OCI-M1 (cell line): ENCODE results near the gene DIPK2A.
A peak's percentile ranks its signal among the peaks of the same experiment; 100 is the strongest.

Source experiments
- DNase-seq: peaks from one replicate; lab custom pipeline; 2025; lab: John Stamatoyannopoulos, UW

DIPK2A gene

DNA sequence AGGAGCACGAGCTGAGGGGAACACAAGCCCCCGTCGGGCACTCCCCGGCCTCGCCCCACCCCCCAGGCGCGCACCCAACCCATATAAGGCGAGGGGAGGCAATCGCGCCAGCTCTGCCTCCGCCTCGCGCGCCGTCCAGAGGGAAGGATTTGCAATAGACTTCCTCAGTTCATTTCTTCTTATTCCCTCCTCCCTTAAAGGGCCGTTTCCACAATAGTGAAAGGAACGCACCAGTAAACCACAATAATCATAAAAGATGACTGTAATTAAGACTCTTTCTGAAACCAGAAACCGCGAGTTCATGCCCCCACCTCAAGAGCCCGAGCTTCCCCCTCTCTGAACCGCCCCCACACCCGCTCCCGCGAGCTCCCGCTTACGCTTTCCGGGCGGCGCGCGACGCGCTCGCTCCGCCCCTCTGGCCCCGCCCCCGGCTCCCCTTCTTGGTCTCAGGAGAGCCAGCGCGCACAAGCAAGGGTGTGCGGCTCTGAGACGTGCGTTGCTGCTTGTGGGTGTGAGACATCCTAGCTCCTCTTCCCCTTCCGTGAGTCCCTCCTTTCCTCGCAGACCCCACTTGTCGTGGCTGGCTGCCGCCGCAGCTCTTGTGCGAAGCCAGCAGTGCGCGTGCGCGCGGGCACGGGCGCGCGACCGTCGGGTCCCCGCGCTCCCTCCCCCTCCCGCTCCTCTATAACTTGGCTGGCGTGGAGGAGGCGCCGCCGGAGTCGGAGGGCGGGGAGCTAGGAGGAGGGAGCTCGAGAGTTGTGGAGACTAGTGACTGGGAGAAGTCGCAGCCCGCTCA is at the start of gene DIPK2A:
Gene DIPK2A (plus strand): TSS at position 465 of the 796 bp plus-strand sequence. CDS start 510 bp downstream, outside the sequence.
- DNase-seq: peak; percentile 99

GRCh38 chr3:143924522-143925285 is 46.9 kb upstream of the DIPK2A start:
- no peak for DNase-seq

DNA sequence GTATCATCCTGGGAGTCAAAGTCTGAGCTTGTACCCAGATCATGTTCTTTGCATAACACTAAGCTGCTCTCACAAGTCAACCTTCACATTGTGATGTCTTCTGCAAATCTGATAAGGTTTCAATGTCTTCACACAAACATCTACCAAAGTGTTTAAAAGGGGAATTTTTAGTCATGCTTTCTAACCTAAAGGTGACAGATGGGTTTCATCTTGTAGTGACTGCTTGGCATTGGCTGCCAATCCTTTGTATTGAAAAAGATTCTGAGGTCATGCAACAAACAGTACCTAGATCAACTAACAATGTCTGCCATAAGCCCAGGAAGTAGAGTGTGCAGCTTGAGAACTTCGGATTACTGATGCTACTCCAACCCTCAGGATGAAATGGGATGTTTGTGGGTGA is 43.6 kb upstream of the DIPK2A start:
- DNase-seq: no peak

- DNase-seq: no peak
These were observed 42.9 kb upstream of the DIPK2A start for GRCh38 chr3:143928541-143929255.

DNA sequence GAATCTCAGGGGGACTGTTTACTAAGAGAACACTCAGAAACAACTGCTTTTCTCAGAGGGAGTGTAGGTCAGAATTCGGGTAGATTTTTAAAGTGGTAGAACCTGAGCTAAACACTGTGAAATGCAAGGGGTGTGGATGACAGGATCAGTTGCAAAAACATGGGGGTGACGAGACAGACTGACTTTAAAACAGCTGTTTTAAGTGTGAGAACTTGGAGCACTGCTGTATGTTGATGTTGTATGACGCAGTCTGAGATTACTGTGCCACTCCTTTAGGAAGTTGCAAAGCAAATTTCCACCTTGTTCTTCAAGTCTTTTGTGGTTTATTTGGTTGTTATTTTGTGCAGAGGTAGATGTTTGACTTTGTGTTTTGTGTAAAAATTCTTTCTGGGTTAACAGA is 36.8 kb upstream of the DIPK2A start:
- DNase-seq: no peak

- peak; percentile 30 for DNase-seq
These were observed 35.9 kb upstream of the DIPK2A start for GRCh38 chr3:143935678-143936077.

GRCh38 chr3:143950810-143951209 is 20.8 kb upstream of the DIPK2A start:
- no peak for DNase-seq

DNA sequence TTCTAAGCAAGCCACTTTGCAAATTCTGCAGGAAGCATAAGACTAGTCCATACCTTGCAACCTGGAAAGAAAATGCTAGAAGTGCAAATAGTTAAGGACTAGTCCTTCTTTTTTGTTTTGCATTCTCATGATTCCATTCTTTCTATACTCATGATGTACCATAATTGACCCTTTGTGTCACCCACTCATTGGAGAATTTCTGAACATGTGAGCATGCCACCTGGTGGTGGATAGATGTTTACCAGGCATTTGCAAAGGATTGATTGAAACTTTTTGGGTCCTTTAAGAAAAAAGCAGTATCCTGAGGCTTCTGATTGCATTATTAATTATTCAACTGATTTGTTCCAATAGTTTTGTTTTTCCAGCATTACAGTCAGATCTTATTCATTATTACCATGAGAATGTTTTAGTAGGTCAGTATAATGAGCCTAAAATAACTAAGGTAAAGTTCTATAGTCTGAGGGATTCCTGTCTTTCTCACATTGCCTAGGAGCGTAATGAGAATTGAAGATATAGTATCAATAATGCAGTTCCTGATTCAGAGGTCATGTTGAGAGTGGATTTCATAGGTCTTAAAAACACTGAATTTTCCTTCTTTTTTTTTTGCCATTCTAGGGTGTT is 20.2 kb upstream of the DIPK2A start:
- peak; percentile 66 for DNase-seq

GRCh38 chr3:143952569-143953072 is 19.0 kb upstream of the DIPK2A start:
- no peak for DNase-seq

DNA sequence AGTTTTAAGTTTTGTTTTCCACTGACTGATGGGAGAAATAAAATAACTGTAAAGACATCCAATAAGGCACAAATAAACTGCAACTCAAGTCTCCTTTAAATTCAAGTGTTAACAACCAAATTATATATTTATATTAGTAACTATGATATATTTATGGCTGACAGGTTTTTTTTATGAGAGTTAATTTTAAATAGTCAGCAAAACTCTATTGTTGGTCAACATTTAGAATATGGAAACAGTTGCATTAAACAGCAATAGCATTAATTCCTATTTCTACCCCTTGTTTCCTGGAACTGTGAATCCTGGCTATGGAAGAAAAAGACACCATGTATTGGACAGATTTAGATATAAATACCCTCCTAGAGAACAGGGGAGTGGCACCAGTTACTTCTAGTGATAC is 16.5 kb upstream of the DIPK2A start:
- DNase-seq: no peak

GRCh38 chr3:143956838-143957237 is 14.8 kb upstream of the DIPK2A start:
- DNase-seq: no peak

DNA sequence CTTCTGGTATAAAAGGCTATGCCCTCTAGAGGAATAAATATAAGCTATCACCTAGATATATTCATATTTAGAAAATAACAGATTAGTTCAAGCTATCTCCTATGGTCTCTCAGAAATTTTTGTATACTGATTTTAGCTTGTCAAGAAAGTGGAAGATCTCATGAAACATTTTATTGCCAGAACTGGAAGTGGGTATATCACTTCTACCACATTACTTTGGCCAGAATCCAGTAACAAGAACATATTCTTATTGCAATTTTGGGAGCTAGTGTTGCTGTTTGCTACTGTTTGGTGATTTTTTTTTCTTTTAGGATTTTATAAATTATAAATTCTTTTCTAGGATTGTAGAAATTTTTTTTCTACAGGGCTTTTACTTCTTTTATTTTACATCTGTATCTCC is 14.2 kb upstream of the DIPK2A start:
- no peak for DNase-seq

GRCh38 chr3:143958966-143959365 is 12.7 kb upstream of the DIPK2A start:
- DNase-seq: no peak

DNA sequence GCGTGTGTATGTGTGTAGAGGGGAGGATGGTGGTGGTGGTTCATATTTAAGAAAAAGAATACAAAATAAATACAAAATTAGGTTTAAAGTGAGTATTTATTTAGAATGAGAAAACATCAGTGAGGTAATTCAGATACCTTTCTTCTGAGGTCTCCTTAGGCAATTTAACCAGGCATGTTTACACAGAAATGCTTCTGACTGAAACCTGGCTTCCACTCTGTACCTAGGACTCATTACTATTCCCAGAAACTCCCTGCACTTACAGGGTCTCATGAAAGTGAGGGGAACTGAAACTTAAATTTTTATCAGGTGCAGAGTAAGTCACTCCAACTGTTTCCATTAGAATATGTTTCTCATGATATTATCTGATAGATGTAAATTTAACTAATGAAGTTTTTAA is 10.3 kb upstream of the DIPK2A start:
- DNase-seq: no peak

- DNase-seq: no peak
These were observed 7.7 kb upstream of the DIPK2A start for GRCh38 chr3:143963946-143964345.

DNA sequence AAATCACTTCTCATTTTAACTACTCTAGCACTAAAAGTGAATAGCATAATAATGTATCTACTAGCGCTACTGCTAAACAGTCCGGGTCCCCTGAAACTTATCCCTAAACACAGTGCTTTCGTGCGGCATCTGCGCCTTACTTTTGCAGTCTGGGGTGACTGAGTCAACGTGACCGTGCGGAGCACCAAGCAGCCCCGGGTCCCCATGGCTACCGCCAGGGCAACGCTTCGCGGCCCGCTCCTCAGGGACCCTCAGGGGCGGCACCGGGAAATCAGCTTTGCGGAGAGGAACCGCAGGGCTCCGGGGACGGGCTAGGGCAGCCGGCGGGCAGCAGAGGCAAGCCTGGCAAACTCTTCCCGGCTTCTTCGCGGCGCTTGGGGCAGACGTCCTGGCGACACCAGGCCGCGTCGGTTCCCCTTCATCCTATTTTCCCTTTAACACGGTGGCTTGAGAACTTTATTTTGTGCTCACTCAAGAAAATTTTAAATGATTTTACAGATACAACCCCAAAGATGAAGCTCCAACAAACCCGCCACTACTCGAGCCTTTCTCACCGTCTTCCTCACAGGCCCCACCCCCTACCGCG is 757 bp upstream of the DIPK2A start:
- peak; percentile 80 for DNase-seq

DNA sequence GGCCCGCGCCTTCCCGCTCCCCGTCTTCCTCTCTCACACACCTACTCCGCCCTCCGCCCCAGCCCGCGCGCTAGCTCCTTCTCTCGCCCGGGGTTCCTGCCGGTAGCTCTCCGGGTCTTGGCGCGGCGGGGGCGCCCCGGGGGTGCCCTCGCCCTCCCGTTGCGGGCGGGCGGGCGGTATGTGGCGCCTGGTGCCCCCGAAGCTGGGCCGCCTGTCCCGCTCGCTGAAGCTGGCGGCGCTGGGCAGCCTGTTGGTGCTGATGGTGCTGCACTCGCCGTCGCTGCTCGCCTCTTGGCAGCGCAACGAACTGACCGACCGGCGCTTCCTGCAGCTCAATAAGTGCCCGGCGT is 507 bp downstream of the DIPK2A start:
- no peak for DNase-seq

GRCh38 chr3:143972505-143973258 is 1.1 kb downstream of the DIPK2A start:
- peak; percentile 81 for DNase-seq

GRCh38 chr3:143973259-143974021 is 1.8 kb downstream of the DIPK2A start:
- DNase-seq: peak; percentile 89
